ENCODE data around the gene ZFPL1.

GRCh38 chr11:65109231-65110198, 25.5 kb downstream of the ZFPL1 start:
- TF ChIP-seq CTCF (conservative IDR thresholded peaks at IDR 0.05), result no peak
- no peak for TF ChIP-seq ZFX (IDR thresholded peaks at IDR 0.05)

Data from C4-2B (cell line).